ENCODE data around the gene NFIA.

NFIA gene

GRCh38 chr1:61301824-61302657 is 219.7 kb downstream of the NFIA start:
- H3K9ac ChIP-seq = peak overlapping the region; percentile 44; the same call in 1 of the 2 replicates
- peak overlapping the region; percentile 72 for H3K27ac ChIP-seq
- H3K4me1 ChIP-seq (ENCODE audit: low read depth, poor library complexity, severe bottlenecking) = peaks cover 69% of the 10 kb centered on the region
- peak overlapping the region; percentile 43 for H2AFZ ChIP-seq (ENCODE audit: low read depth)
- TF ChIP-seq, protein P1, sequence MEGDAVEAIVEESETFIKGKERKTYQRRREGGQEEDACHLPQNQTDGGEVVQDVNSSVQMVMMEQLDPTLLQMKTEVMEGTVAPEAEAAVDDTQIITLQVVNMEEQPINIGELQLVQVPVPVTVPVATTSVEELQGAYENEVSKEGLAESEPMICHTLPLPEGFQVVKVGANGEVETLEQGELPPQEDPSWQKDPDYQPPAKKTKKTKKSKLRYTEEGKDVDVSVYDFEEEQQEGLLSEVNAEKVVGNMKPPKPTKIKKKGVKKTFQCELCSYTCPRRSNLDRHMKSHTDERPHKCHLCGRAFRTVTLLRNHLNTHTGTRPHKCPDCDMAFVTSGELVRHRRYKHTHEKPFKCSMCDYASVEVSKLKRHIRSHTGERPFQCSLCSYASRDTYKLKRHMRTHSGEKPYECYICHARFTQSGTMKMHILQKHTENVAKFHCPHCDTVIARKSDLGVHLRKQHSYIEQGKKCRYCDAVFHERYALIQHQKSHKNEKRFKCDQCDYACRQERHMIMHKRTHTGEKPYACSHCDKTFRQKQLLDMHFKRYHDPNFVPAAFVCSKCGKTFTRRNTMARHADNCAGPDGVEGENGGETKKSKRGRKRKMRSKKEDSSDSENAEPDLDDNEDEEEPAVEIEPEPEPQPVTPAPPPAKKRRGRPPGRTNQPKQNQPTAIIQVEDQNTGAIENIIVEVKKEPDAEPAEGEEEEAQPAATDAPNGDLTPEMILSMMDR (conservative IDR thresholded peaks at IDR 0.05; ENCODE audit: low read depth, low read length) = no peak
- H3K4me2 ChIP-seq = peak overlapping the region; percentile 65
- no peaks in the 10 kb centered on the region for H3K79me2 ChIP-seq (ENCODE audit: insufficient read depth, low read depth)
- H3K36me3 ChIP-seq (ENCODE audit: insufficient read depth) = no peaks in the 10 kb centered on the region
- no peak overlapping the region for H3K4me3 ChIP-seq (IDR thresholded peaks at IDR 0.05; ENCODE audit: insufficient read depth, low read depth, low read length)
- H4K20me1 ChIP-seq (ENCODE audit: insufficient read depth) = no peaks in the 10 kb centered on the region
- H3K27me3 ChIP-seq (ENCODE audit: insufficient read depth, low read depth) = no peaks in the 10 kb centered on the region

DNA sequence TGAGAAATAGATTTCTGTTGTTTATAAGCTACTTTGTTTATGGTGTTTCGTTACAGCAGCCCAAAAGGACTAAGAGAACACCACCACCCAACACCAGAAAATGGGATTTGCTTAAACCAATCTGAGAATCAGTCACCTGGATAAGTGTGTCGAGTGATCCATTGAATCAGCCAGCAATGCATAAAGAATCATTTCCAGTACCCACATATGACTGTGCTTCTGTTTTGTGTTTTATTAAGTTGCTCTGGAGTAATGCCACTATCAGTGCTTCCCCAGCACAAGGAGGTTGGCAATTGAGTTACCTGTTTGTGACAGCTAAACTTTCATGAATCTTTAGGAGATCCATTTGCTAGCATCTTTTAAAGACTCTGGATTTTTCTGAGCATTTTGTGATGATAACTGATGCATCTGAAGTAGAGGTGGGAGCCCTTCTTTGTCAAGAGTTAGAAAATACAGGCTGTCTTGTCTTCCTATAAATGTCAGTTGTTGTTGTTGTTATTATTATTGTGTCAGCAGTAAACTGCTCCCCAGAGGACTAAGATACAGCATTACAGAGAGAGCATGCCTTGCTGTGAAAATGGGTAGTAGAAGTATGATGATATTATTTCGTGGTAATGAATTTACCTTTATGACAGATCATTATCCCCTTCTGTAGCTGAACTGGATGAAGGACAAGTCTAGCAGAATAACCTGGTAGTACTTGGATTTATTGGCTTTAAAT is 225.2 kb downstream of the NFIA start:
- Histone ChIP-seq H2AFZ (ENCODE audit: low read depth) (no peak overlapping the region), H3K27me3 (ENCODE audit: insufficient read depth, low read depth) (no peaks in the 10 kb centered on the region), H3K4me2 (no peak overlapping the region), H3K79me2 (ENCODE audit: insufficient read depth, low read depth) (no peaks in the 10 kb centered on the region), H3K36me3 (ENCODE audit: insufficient read depth) (no peaks in the 10 kb centered on the region), H4K20me1 (ENCODE audit: insufficient read depth) (no peaks in the 10 kb centered on the region), H3K4me1 (ENCODE audit: low read depth, poor library complexity, severe bottlenecking) (peaks cover 47% of the 10 kb centered on the region), H3K27ac (no peak overlapping the region), H3K9ac (no peak overlapping the region), H3K4me3 (IDR thresholded peaks at IDR 0.05; ENCODE audit: insufficient read depth, low read depth, low read length) (no peak overlapping the region)
- TF ChIP-seq, protein P1 (conservative IDR thresholded peaks at IDR 0.05; ENCODE audit: low read depth, low read length) = no peak

GRCh38 chr1:61310057-61310456 is 227.7 kb downstream of the NFIA start:
- no peak overlapping the region for H2AFZ ChIP-seq (ENCODE audit: low read depth)

GRCh38 chr1:61310538-61310937 is 228.2 kb downstream of the NFIA start:
- Histone ChIP-seq H3K9ac (no peak overlapping the region), H3K4me2 (no peak overlapping the region), H3K27ac (no peak overlapping the region), H3K36me3 (ENCODE audit: insufficient read depth) (no peaks in the 10 kb centered on the region), H3K4me1 (ENCODE audit: low read depth, poor library complexity, severe bottlenecking) (peaks cover 18% of the 10 kb centered on the region), H2AFZ (ENCODE audit: low read depth) (no peak overlapping the region), H3K27me3 (ENCODE audit: insufficient read depth, low read depth) (no peaks in the 10 kb centered on the region), H4K20me1 (ENCODE audit: insufficient read depth) (no peaks in the 10 kb centered on the region), H3K79me2 (ENCODE audit: insufficient read depth, low read depth) (no peaks in the 10 kb centered on the region), H3K4me3 (IDR thresholded peaks at IDR 0.05; ENCODE audit: insufficient read depth, low read depth, low read length) (no peak overlapping the region)
- TF ChIP-seq, protein P1 (conservative IDR thresholded peaks at IDR 0.05; ENCODE audit: low read depth, low read length) = no peak

More at GRCh38 chr1:61310057-61310456, 227.7 kb downstream of the NFIA start:
- H3K36me3 ChIP-seq (ENCODE audit: insufficient read depth) = no peaks in the 10 kb centered on the region
- no peaks in the 10 kb centered on the region for H3K79me2 ChIP-seq (ENCODE audit: insufficient read depth, low read depth)
- no peak overlapping the region for H3K27ac ChIP-seq
- H3K4me3 ChIP-seq (IDR thresholded peaks at IDR 0.05; ENCODE audit: insufficient read depth, low read depth, low read length) = no peak overlapping the region
- peaks cover 23% of the 10 kb centered on the region for H3K4me1 ChIP-seq (ENCODE audit: low read depth, poor library complexity, severe bottlenecking)
- H3K27me3 ChIP-seq (ENCODE audit: insufficient read depth, low read depth) = no peaks in the 10 kb centered on the region
- H3K4me2 ChIP-seq = no peak overlapping the region
- H3K9ac ChIP-seq = no peak overlapping the region
- TF ChIP-seq, protein P1 (conservative IDR thresholded peaks at IDR 0.05; ENCODE audit: low read depth, low read length) = no peak
- H4K20me1 ChIP-seq (ENCODE audit: insufficient read depth) = no peaks in the 10 kb centered on the region
